Measurements from ENCODE around the gene NIPBL.

GRCh38 chr5:36934740-36935356 is 58.3 kb downstream of the NIPBL start:
- no peak for TF ChIP-seq POLR2A (IDR thresholded peaks at IDR 0.05)
- TF ChIP-seq, protein P1, sequence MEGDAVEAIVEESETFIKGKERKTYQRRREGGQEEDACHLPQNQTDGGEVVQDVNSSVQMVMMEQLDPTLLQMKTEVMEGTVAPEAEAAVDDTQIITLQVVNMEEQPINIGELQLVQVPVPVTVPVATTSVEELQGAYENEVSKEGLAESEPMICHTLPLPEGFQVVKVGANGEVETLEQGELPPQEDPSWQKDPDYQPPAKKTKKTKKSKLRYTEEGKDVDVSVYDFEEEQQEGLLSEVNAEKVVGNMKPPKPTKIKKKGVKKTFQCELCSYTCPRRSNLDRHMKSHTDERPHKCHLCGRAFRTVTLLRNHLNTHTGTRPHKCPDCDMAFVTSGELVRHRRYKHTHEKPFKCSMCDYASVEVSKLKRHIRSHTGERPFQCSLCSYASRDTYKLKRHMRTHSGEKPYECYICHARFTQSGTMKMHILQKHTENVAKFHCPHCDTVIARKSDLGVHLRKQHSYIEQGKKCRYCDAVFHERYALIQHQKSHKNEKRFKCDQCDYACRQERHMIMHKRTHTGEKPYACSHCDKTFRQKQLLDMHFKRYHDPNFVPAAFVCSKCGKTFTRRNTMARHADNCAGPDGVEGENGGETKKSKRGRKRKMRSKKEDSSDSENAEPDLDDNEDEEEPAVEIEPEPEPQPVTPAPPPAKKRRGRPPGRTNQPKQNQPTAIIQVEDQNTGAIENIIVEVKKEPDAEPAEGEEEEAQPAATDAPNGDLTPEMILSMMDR (IDR thresholded peaks at IDR 0.05) = no peak

Measured in body of pancreas (tissue), 4 donors.